Hepatocyte (in vitro differentiated cells): ENCODE results near the gene PGAP3. TPM values are rescaled to one million over a fixed set of nuclear protein-coding genes. Genes with fewer than 3 reads are reported as not detected.

Experiments
- DNase-seq: peaks from one replicate; pipeline ENCODE4 v3.0.0-alpha.2; 2016; ENCODE audit warnings: low spot score
- H2AFZ ChIP-seq: fragments of 200-600 bp; sonication (generic); 2 replicates; pipeline ENCODE4 v1.6.0; 2016; ENCODE audit warnings: antibody characterized with exemption, mild to moderate bottlenecking
- H3K27ac ChIP-seq: fragments of 200-600 bp; sonication (generic); 2 replicates; pipeline ENCODE4 v1.5.1; 2016; ENCODE audit warnings: mild to moderate bottlenecking
- H3K27me3 ChIP-seq: fragments of 200-600 bp; sonication (generic); 2 replicates; pipeline ENCODE4 v1.6.1; 2016
- H3K36me3 ChIP-seq: fragments of 200-600 bp; sonication (generic); replicated peaks from 2 replicates; pipeline ENCODE4 v1.5.1; 2016; ENCODE audit warnings: low read depth; ENCODE audit not compliant: insufficient read depth
- H3K4me1 ChIP-seq: fragments of 200-600 bp; sonication (generic); 2 replicates; pipeline ENCODE4 v1.5.1; 2016; ENCODE audit warnings: mild to moderate bottlenecking, moderate library complexity; ENCODE audit not compliant: insufficient read depth
- H3K4me2 ChIP-seq: fragments of 200-600 bp; sonication (generic); 2 replicates; pipeline ENCODE4 v1.6.0; 2016
- H3K4me3 ChIP-seq: fragments of 200-600 bp; sonication (generic); 2 replicates; pipeline ENCODE4 v1.5.1; 2016; ENCODE audit warnings: mild to moderate bottlenecking
- H3K79me2 ChIP-seq: fragments of 200-600 bp; sonication (generic); 2 replicates; pipeline ENCODE4 v1.6.0; 2017; ENCODE audit warnings: mild to moderate bottlenecking
- H3K9me2 ChIP-seq: fragments of 200-600 bp; sonication (generic); replicated peaks from 2 replicates; pipeline ENCODE4 v1.6.0; 2017; ENCODE audit warnings: mild to moderate bottlenecking; ENCODE audit not compliant: insufficient read depth
- H3K9me3 ChIP-seq: fragments of 200-600 bp; sonication (generic); 2 replicates; pipeline ENCODE4 v1.5.1; 2016; ENCODE audit warnings: low read depth, mild to moderate bottlenecking
- H4K20me1 ChIP-seq: fragments of 200-600 bp; sonication (generic); 2 replicates; pipeline ENCODE4 v1.6.0; 2016; ENCODE audit warnings: mild to moderate bottlenecking; ENCODE audit not compliant: insufficient read depth, poor library complexity, severe bottlenecking
- CTCF ChIP-seq: fragments of 200-600 bp; sonication (generic); IDR thresholded peaks from 2 replicates; pipeline ENCODE4 v1.5.1; 2016; ENCODE audit warnings: antibody characterized with exemption, mild to moderate bottlenecking; ENCODE audit not compliant: poor library complexity
- EZH2 ChIP-seq: fragments of 200-600 bp; sonication (generic); IDR thresholded peaks from 2 replicates; pipeline ENCODE4 v1.6.1; 2016; ENCODE audit warnings: antibody characterized with exemption, mild to moderate bottlenecking, borderline replicate concordance
- EZH2phosphoT487 ChIP-seq: fragments of 200-600 bp; sonication (generic); IDR thresholded peaks from one replicate; pipeline ENCODE4 v1.6.1; 2018; ENCODE audit warnings: antibody characterized with exemption, mild to moderate bottlenecking, low read depth, moderate library complexity; ENCODE audit not compliant: unreplicated experiment, severe bottlenecking
- WGBS: methylation state at CpG from one replicate; pipeline ENCODE4 v1.1.6; 2016; ENCODE audit warnings: low lambda C conversion rate; ENCODE audit errors: missing lambda C conversion rate; 5-methylcytosine and 5-hydroxymethylcytosine counted together
- polyA plus RNA-seq: library from polyadenylated mRNA; unstranded; fragments of >200 nt; fragmentation: Nextera tagmentation; extraction: Ambion mirVana; gene quantifications from 2 replicates; pipeline ENCODE4 v1.2.1, GENCODE V29; 2016
- total RNA-seq: library from RNA; depleted of rRNA; stranded (reverse); fragments of >200 nt; gene quantifications from 2 replicates; pipeline ENCODE4 v1.2.3, GENCODE V29; 2014

Gene PGAP3
- total and polyA plus RNA-seq, 2 experiments from 2014 or later: 33.0 to 35.4 TPM

GRCh38 chr17:39633570-39634183, 54.2 kb downstream of the PGAP3 start:
- H3K9me3 ChIP-seq: no peaks in the 10 kb centered on the region
- peaks cover 15% of the 10 kb centered on the region for H3K79me2 ChIP-seq
- no peak overlapping the region for H3K27ac ChIP-seq
- H3K36me3 ChIP-seq: no peaks in the 10 kb centered on the region
- no peak for TF ChIP-seq EZH2
- no peak for TF ChIP-seq EZH2phosphoT487
- no peak for TF ChIP-seq CTCF
- H4K20me1 ChIP-seq: no peaks in the 10 kb centered on the region
- peaks cover 5% of the 10 kb centered on the region for H3K27me3 ChIP-seq
- no peaks in the 10 kb centered on the region for H3K9me2 ChIP-seq
- H2AFZ ChIP-seq: no peak overlapping the region
- H3K4me3 ChIP-seq: no peak overlapping the region
- H3K4me1 ChIP-seq: peaks cover 33% of the 10 kb centered on the region
- no peak overlapping the region for H3K4me2 ChIP-seq
- no peak for DNase-seq
- WGBS: 87% methylated on average over 8 of the region's 8 CpGs

- no peaks in the 10 kb centered on the region for H3K9me2 ChIP-seq
- no peak for TF ChIP-seq EZH2phosphoT487
- TF ChIP-seq CTCF: no peak
- TF ChIP-seq EZH2: no peak
- H2AFZ ChIP-seq: no peak overlapping the region
- peaks cover 2% of the 10 kb centered on the region for H3K79me2 ChIP-seq
- no peaks in the 10 kb centered on the region for H3K36me3 ChIP-seq
- H3K27me3 ChIP-seq: peaks cover 17% of the 10 kb centered on the region
- no peak overlapping the region for H3K4me3 ChIP-seq
- no peak overlapping the region for H3K27ac ChIP-seq
- H3K4me2 ChIP-seq: no peak overlapping the region
- H3K9me3 ChIP-seq: no peaks in the 10 kb centered on the region
- H4K20me1 ChIP-seq: no peaks in the 10 kb centered on the region
- no peak for DNase-seq
- WGBS: 47% methylated on average over 5 of the region's 13 CpGs
- peaks cover 30% of the 10 kb centered on the region for H3K4me1 ChIP-seq
Observed at GRCh38 chr17:39632153-39632941, 55.5 kb downstream of the PGAP3 start.

GRCh38 chr17:39631403-39631802, 56.5 kb downstream of the PGAP3 start:
- no peak overlapping the region for H3K4me2 ChIP-seq
- no peaks in the 10 kb centered on the region for H3K9me2 ChIP-seq

More at GRCh38 chr17:39631403-39631802, 56.5 kb downstream of the PGAP3 start:
- Histone ChIP-seq H3K4me3 (no peak overlapping the region), H3K4me1 (peaks cover 35% of the 10 kb centered on the region), H3K79me2 (no peaks in the 10 kb centered on the region), H4K20me1 (no peaks in the 10 kb centered on the region), H3K36me3 (no peaks in the 10 kb centered on the region), H3K9me3 (no peaks in the 10 kb centered on the region), H3K27ac (no peak overlapping the region), H3K27me3 (peaks cover 26% of the 10 kb centered on the region), H2AFZ (no peak overlapping the region)
- DNase-seq: no peak
- TF ChIP-seq EZH2phosphoT487 (no peak), CTCF (no peak), EZH2 (no peak)
- 13% methylated on average over 6 of the region's 6 CpGs for WGBS
